HepG2 (cell line): ENCODE data around the gene NME7. TPM values are rescaled to one million over a fixed set of nuclear protein-coding genes. Genes with fewer than 3 reads are reported as not detected.

Experiments used
- polyA plus RNA-seq, 8 experiments: library from polyadenylated mRNA; depleted of rRNA in 3 of 8; stranded (reverse) in 7 of 8; unstranded in 1 of 8; fragments of >200 nt; fragmentation: Illumina TruSeq in 4 of 8; extraction: Trizol in 4 of 8; gene quantifications; 2 replicates each; pipeline versions ENCODE4 v1.2.1 to v1.2.3, GENCODE V29; 2011 to 2016; ENCODE audit warnings: low read depth in 4 of 8, missing spikeins in 1 of 8, mixed read lengths in 1 of 8; ENCODE audit not compliant: insufficient read depth in 1 of 8
- total RNA-seq, 5 experiments: library from RNA; depleted of rRNA; stranded (reverse); fragments of >200 nt; fragmentation: Illumina TruSeq; extraction: Trizol; gene quantifications; 2 replicates each; pipeline ENCODE4 v1.2.3, GENCODE V29; 2016; ENCODE audit warnings: low read depth in 1 of 5

NME7 gene
- total and polyA plus RNA-seq, 2 of the 13 experiments (the other 11 are each of a cell fraction or from before 2014, with no cell fraction given), result 9.4 to 22.5 TPM

Other genes with a start within 250 kb of the NME7 start
- 13.7 and 18.7 TPM in 2 replicates for gene BLZF1, start 398 bp upstream of the NME7 start, total RNA-seq (2016; rRNA removed; fragmentation: Illumina TruSeq; extraction: Trizol)
- 4.2 and 4.5 TPM in 2 replicates for gene BLZF1, start 398 bp upstream of the NME7 start, polyA plus RNA-seq (2011; rRNA removed)
- 0.07 TPM in 1 of 2 replicates, not detected in the other for gene CCDC181, start 59.7 kb upstream of the NME7 start, total RNA-seq (2016; rRNA removed; fragmentation: Illumina TruSeq; extraction: Trizol)
- gene CCDC181, start 59.7 kb upstream of the NME7 start, polyA plus RNA-seq (2011; rRNA removed), result not detected in 2 replicates
- gene SLC19A2, start 118.1 kb upstream of the NME7 start, total RNA-seq (2016; rRNA removed; fragmentation: Illumina TruSeq; extraction: Trizol), result 19.1 and 30.4 TPM in 2 replicates
- gene SLC19A2, start 118.1 kb upstream of the NME7 start, polyA plus RNA-seq (2011; rRNA removed), result 51.2 and 56.0 TPM in 2 replicates
- 38.3 and 38.5 TPM in 2 replicates for gene F5, start 218.7 kb upstream of the NME7 start, total RNA-seq (2016; rRNA removed; fragmentation: Illumina TruSeq; extraction: Trizol)
- gene F5, start 218.7 kb upstream of the NME7 start, polyA plus RNA-seq (2011; rRNA removed), result 64.0 and 65.5 TPM in 2 replicates